Spinal cord (tissue), 10 donors: ENCODE measurements around the gene ZNF775. TPM values are rescaled to one million over a fixed set of nuclear protein-coding genes. Genes with fewer than 3 reads are reported as not detected.

Source experiments
- DNase-seq, 6 donors: peaks; one replicate each; pipeline versions ENCODE4 v3.0.0 to v3.0.0-alpha.2; 2013 to 2015; ENCODE audit warnings: low spot score in 6 of 6, low read depth in 4 of 6
- H3K27ac ChIP-seq: one replicate; pipeline ENCODE4 v1.5.1; 2013; ENCODE audit warnings: low read depth, low read length, control low read depth
- H3K27me3 ChIP-seq: one replicate; pipeline ENCODE4 v1.6.1; 2013; ENCODE audit warnings: low read length; ENCODE audit not compliant: control insufficient read depth, insufficient read depth
- H3K36me3 ChIP-seq: one replicate; pipeline ENCODE4 v1.6.1; 2013; ENCODE audit warnings: low read length; ENCODE audit not compliant: control insufficient read depth, insufficient read depth
- H3K4me1 ChIP-seq: one replicate; pipeline ENCODE4 v1.6.1; 2013; ENCODE audit warnings: low read length; ENCODE audit not compliant: control insufficient read depth, insufficient read depth
- H3K4me3 ChIP-seq: one replicate; pipeline ENCODE4 v1.5.1; 2013; ENCODE audit warnings: low read depth, low read length, control low read depth
- H3K9me3 ChIP-seq: one replicate; pipeline ENCODE4 v1.6.1; 2013; ENCODE audit warnings: low read length; ENCODE audit not compliant: control insufficient read depth, insufficient read depth
- WGBS: methylation state at CpG from one replicate; pipeline ENCODE4 v1.1.5; 2013; ENCODE audit warnings: missing lambda C conversion rate; ENCODE audit not compliant: insufficient coverage; 5-methylcytosine and 5-hydroxymethylcytosine counted together
- polyA plus RNA-seq, 2 donors: library from polyadenylated mRNA; unstranded; fragments of 120-200 nt; gene quantifications; one replicate each; pipeline ENCODE4 v1.2.1, GENCODE V29; 2013; ENCODE audit not compliant: insufficient read length in 2 of 2
- total RNA-seq, 2 donors: library from RNA; depleted of rRNA in 1 of 2; stranded (reverse); fragments of 120-200 nt in 1 of 2; fragments of >200 nt in 1 of 2; gene quantifications; one replicate each; pipeline versions ENCODE4 v1.2.3 to v1.2.4, GENCODE V29; 2013 to 2014
- donor health status: healthy.

Gene ZNF775
- total and polyA plus RNA-seq, 4 donors, result 7.3 to 19.1 (median 14.0) TPM

DNA sequence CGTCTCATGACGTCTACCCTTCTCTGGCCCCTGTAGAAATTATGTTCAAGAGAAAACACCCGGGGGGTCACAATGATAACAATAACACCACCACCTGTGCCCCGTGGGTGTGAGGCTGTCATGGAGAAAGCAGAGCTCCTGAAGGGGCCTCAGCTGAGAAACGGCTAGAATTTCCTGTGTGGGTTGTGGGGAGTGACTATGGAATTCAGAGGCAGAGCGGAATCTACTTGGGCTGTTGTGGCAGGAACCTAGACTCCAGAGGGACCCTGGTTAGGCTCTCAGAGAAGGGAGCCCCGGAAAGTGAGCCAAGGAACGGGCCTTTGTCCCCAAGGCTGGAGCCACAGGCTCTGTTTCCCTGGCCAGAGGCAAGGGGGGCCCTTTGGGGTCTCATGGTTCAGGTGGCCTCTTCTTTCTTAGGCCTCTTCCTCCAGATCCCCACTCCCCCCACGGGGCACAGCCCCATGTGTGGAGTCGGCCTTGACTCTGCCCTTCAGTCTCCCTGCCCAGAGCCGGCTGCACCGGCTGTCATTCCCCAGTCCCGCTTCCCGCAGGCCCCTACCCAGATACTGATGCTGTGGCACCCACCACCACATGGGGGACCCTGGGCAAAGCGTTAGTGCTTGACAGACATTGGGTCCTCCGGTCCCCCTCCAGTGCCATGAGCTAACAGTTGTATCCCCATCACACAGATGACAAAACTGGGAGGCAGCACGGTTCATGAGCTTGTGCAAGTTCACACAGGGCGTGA, 64.8 kb downstream of the ZNF775 start:
- peaks cover 3% of the 10 kb centered on the region for H3K4me1 ChIP-seq
- H3K36me3 ChIP-seq, result no peaks in the 10 kb centered on the region
- no peak overlapping the region for H3K4me3 ChIP-seq
- WGBS, result 86% methylated on average over 15 of the region's 18 CpGs
- H3K27me3 ChIP-seq, result no peaks in the 10 kb centered on the region
- no peak for DNase-seq
- H3K9me3 ChIP-seq, result peaks cover 3% of the 10 kb centered on the region
- no peak overlapping the region for H3K27ac ChIP-seq

DNA sequence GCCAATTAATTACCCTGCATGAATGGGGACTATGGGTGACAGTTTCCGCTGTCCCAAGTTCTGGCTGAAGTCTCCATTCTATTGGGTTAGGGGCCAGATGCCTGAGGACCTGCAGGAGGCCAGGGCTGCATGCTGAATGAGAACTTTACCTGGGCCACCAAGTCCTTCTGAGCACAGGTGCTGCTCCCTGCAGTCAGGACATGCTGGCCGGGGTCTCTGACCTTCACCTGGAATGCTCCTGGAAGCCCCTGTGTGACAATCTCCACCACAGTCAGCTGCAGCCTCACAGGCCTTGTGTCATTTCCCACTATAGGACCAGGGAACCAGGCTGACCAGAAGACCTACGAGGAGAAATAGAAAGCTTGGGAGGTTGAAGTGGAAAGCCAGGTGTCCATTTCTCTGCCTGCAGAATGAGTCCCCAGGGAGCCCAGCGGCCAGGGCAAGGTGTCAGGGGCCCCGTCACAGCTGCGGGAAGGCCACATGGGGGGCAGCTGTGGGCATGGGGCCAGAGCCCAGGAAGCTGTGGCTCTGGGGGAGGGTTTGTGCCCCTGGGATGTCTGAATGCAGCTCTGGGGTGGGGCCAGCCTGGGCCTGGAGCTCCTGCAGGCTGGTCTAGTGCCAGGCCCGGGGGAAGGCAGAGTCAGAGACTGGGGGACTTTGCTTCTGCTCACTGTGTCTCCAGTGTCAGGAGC, 65.7 kb downstream of the ZNF775 start:
- WGBS, result 78% methylated on average over 7 of the region's 7 CpGs
- H3K4me1 ChIP-seq, result peaks cover 3% of the 10 kb centered on the region
- no peak for DNase-seq
- no peaks in the 10 kb centered on the region for H3K36me3 ChIP-seq
- H3K4me3 ChIP-seq, result no peak overlapping the region
- peaks cover 3% of the 10 kb centered on the region for H3K9me3 ChIP-seq
- no peak overlapping the region for H3K27ac ChIP-seq
- no peaks in the 10 kb centered on the region for H3K27me3 ChIP-seq

- WGBS, result 94% methylated on average over 2 of the region's 2 CpGs
- Histone ChIP-seq H3K9me3 (peaks cover 3% of the 10 kb centered on the region), H3K4me1 (peaks cover 8% of the 10 kb centered on the region), H3K4me3 (no peak overlapping the region), H3K36me3 (no peaks in the 10 kb centered on the region), H3K27me3 (no peaks in the 10 kb centered on the region), H3K27ac (no peak overlapping the region)
- DNase-seq, result no peak
These were observed 67.3 kb downstream of the ZNF775 start for GRCh38 chr7:150446288-150446938.

Other genes with a start within 250 kb of the ZNF775 start
- gene LRRC61, start 56.0 kb upstream of the ZNF775 start, total RNA-seq, result 10 to 100 TPM in 1 of 2 donors, 1 to 10 TPM in 1; 8.1 to 13.3 TPM
- gene LRRC61, start 56.0 kb upstream of the ZNF775 start, polyA plus RNA-seq, result 10 to 100 TPM; 33.6 to 38.6 TPM
- gene ACTR3C, start 55.8 kb upstream of the ZNF775 start, total RNA-seq, result 1 to 10 TPM; 5.6 to 5.8 TPM
- gene ACTR3C, start 55.8 kb upstream of the ZNF775 start, polyA plus RNA-seq, result 1 to 10 TPM; 1.1 to 2.9 TPM
- gene RARRES2, start 37.7 kb upstream of the ZNF775 start, total RNA-seq, result 100 to 1,000 TPM in 1 of 2 donors, 10 to 100 TPM in 1; 44.5 to 234 TPM
- 10 to 100 TPM; 25.1 to 91.8 TPM for gene RARRES2, start 37.7 kb upstream of the ZNF775 start, polyA plus RNA-seq
- 10 to 100 TPM; 31.0 to 55.6 TPM for gene REPIN1, start 10.5 kb upstream of the ZNF775 start, total RNA-seq
- gene REPIN1, start 10.5 kb upstream of the ZNF775 start, polyA plus RNA-seq, result 100 to 1,000 TPM; 120 to 124 TPM
- 1 to 10 TPM; 4.7 to 8.8 TPM for gene GIMAP8, start 71.3 kb downstream of the ZNF775 start, total RNA-seq
- 1 to 10 TPM; 3.9 to 4.2 TPM for gene GIMAP8, start 71.3 kb downstream of the ZNF775 start, polyA plus RNA-seq
- gene GIMAP7, start 135.5 kb downstream of the ZNF775 start, total RNA-seq, result 10 to 100 TPM in 1 of 2 donors, 1 to 10 TPM in 1; 3.3 to 13.2 TPM
- 1 to 10 TPM; 8.7 to 9.9 TPM for gene GIMAP7, start 135.5 kb downstream of the ZNF775 start, polyA plus RNA-seq
- gene GIMAP4, start 188.1 kb downstream of the ZNF775 start, total RNA-seq, result 10 to 100 TPM; 21.5 to 46.2 TPM
- 10 to 100 TPM; 14.8 to 21.1 TPM for gene GIMAP4, start 188.1 kb downstream of the ZNF775 start, polyA plus RNA-seq